Measurements from ENCODE around the gene NFATC2IP.

NFATC2IP gene

GRCh38 chr16:28950648-28951409, at the start of gene NFATC2IP:
Gene NFATC2IP (plus strand): TSS chr16:28950937. CDS start chr16:28951012, 75 bp downstream.
- peak; percentile 100 for DNase-seq (ENCODE audit: low read depth)

DNA sequence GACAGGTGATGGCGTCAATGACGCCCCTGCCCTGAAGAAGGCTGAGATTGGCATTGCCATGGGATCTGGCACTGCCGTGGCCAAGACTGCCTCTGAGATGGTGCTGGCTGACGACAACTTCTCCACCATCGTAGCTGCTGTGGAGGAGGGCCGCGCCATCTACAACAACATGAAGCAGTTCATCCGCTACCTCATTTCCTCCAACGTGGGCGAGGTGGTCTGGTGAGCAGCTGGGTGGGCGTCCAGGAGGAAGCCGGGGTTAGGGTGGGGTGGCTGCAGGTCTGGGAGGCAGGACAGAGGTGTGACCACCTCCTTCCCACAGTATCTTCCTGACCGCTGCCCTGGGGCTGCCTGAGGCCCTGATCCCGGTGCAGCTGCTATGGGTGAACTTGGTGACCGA, 48.9 kb upstream of the NFATC2IP start:
- no peak for DNase-seq (ENCODE audit: low read depth)

- DNase-seq (ENCODE audit: low read depth): no peak
Measured at GRCh38 chr16:28902909-28903308, 47.8 kb upstream of the NFATC2IP start.

- DNase-seq (ENCODE audit: low read depth): no peak
Measured at GRCh38 chr16:28903344-28904042, 47.2 kb upstream of the NFATC2IP start.

DNA sequence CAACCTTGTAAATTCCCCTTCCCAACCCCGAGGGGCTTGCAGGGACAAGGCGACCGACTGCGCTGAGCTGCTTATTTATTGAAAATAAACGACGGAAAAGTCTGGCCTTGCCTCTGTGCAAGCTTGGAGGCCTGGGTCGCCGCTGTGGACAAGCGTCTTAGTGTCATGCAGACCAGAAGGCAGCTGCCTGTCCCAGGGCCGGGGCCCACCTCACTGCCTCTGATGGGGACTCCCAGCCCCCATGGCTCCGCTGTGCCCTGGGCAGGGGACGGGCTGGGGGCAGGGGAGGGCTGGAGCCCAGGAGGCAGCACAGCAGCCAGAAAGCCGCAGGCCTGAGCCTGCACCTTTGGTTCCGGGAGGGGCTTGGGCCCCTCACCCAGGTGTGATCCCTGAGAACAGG, 46.4 kb upstream of the NFATC2IP start:
- no peak for DNase-seq (ENCODE audit: low read depth)

DNA sequence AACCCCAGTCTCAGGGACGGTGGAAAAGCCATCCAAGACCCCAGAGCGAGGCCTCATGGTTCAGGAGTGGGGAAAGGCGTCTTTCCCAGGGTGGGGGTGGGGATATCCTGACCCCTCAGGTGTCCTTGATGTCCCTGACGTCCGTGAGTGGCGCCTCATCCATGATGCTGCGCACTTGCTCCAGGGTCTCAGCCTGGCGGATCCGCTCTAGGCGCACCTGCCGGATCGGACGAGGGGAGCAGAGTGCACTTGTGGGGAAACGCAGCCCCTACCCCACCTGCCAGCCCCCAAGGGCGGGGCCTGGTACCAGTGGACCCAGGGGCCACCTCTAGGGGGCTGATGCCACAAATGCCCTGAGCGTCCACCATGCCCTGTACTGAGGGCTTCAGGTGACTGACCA, 45.9 kb upstream of the NFATC2IP start:
- DNase-seq (ENCODE audit: low read depth): no peak

DNA sequence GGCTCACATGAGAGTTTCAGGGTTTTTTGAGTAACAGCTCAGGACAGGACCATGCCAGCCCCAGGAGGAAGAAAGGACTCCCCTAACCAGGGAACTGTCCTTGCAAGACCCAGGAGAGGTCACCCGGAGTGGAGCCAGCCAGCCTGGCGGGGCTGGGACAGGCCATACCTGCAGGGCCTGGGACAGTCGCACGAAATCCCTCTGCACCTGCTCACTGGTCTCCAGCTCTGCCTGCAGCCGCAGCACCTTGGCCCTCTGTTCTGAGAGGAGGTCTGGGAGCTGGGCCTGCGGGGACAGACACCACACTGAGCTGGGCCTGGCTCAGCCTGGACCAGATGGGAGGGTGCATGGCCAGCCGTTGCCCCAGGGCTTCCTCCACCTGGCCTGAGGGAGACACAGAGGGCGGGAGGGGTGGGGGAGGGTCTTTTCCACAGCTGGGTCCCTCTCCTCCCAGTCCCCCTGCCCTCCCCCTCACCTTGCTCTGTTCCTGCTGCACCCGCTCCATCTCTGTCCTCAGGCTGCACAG, 45.4 kb upstream of the NFATC2IP start:
- DNase-seq (ENCODE audit: low read depth): no peak

DNA sequence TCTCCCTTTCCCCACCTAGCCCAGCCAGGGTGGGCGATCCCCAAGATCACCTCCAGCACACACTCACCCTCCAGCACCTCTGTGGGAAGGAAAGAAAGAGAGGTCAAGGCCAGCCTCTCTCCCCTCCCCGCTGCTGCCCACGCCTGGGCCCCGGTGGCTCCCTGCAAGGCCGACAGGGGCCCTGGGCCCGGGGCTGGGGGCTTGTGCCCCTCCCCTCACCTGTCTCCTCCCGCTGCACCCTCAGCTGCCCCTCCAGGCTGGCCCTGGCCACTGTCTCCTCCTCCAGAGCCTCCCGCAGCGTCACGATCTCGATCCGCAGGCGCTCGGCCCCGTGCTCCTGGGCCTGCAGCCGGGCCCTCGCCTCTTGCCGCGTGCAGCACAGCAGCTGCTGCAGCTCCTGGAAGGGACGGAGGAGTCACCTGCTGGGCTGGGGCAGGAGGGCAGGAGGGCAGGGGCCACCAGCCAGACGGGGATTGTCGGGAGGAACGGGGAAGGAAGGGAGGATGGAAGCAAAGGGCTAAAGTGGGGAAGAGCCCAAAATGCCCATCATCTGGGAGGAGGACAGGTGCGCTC, 44.9 kb upstream of the NFATC2IP start:
- DNase-seq (ENCODE audit: low read depth): no peak

GRCh38 chr16:28910086-28911031, 40.4 kb upstream of the NFATC2IP start:
- peak; percentile 47 for DNase-seq (ENCODE audit: low read depth)

- DNase-seq (ENCODE audit: low read depth): no peak
Measured at GRCh38 chr16:28912558-28912957, 38.2 kb upstream of the NFATC2IP start.

DNA sequence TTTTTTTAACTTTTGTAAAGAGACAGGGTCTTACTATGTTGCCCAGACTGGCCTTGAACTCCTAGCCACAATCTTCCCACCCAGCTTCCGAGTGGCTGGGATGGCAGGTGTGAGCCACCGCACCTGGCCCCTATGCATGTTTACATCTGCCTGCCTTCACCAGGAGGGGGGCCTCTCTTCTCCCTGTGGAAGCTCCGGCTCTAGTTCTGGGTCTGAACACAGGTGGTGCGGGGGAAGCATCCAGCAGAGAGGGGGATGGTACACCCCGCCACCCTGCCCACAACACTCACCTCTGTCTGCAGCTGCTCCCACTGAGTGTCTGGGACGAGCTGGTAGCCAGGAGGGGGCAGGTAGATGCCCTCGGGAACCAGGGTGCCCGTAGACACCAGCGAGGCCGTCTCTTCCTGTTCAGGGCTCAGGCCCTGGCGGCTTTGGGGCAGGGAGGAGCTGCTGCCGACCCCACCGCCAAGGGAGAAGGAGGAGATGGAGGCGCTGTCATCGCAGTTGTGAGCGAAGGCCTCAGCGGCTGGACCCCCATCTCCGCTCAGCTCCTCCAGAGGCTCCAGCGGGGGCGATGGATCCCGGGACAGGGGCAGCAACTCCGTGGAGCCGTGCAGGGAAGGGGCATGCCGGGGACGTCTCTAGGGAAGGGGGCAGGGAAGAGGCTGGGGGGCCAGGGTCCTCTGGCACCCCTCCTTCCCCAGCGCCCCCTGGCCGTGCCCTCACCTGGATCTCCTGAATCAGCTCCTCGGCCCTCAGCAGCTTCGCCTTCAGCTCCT, 36.6 kb upstream of the NFATC2IP start:
- no peak for DNase-seq (ENCODE audit: low read depth)

DNA sequence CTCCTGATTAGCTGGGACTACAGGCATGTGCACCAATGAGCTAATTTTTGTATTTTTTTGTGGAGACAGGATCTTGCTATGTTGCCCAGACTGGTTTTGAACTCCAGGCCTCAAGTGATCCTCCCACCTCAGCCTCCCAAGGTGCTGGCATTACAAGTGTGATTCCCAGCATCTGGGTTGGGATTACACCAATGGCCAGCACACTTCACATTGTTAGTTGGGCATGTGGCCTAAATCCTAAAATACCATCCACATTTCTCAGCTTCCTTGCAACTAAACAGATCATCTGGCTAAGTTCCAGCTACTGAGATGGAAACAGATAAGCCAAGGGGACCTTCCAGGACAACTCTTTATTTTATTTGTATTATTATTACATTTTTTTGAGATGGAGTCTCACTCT, 35.6 kb upstream of the NFATC2IP start:
- peak; percentile 78 for DNase-seq (ENCODE audit: low read depth)

DNA sequence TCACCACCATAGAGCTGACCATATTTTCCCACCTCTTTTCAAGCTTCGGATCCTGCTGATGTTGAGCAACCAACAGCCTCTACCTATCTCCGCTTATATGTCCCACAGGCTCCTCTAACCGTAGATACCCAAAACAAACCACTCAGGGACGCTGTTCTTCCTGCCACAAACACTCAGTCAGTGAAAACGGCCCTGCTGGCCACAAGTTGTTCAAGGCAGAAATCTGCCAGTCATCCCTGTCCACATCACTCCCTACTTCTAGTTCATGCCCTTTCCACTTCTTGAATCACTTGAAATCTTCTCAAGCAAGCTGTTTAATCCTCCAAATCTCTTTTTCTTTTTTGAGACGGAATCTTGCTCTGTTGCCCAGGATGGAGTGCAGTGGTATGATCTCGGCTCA, 33.6 kb upstream of the NFATC2IP start:
- DNase-seq (ENCODE audit: low read depth): no peak

GRCh38 chr16:28918698-28919097, 32.0 kb upstream of the NFATC2IP start:
- DNase-seq (ENCODE audit: low read depth): no peak

- DNase-seq (ENCODE audit: low read depth): no peak
Measured at GRCh38 chr16:28923231-28923587, 27.5 kb upstream of the NFATC2IP start.

- no peak for DNase-seq (ENCODE audit: low read depth)
Measured at GRCh38 chr16:28923652-28924398, 26.9 kb upstream of the NFATC2IP start.

DNA sequence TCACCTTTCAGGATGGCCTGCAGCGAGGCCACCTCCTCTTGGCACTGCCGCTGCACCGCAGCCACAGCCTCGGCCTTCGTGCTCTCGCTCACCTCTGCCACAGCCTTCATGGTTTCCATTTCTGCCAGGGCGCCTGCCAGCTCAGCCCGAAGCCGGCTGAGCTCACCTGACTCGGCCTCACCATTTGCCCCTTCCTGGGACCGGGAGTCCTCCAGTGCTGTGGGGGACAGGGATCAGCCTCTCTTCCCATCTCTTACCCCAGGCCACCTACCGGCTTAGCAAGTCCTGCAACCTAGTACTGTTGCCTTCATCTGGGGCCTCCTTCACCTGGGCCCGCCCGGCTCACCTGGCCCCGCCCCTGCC, 26.4 kb upstream of the NFATC2IP start:
- DNase-seq (ENCODE audit: low read depth): no peak

GRCh38 chr16:28924762-28925385, 25.9 kb upstream of the NFATC2IP start, which contains the start of gene RABEP2:
Gene RABEP2 (minus strand): TSS chr16:28925238. CDS start chr16:28925163, 75 bp downstream.
- DNase-seq (ENCODE audit: low read depth): peak; percentile 91

DNA sequence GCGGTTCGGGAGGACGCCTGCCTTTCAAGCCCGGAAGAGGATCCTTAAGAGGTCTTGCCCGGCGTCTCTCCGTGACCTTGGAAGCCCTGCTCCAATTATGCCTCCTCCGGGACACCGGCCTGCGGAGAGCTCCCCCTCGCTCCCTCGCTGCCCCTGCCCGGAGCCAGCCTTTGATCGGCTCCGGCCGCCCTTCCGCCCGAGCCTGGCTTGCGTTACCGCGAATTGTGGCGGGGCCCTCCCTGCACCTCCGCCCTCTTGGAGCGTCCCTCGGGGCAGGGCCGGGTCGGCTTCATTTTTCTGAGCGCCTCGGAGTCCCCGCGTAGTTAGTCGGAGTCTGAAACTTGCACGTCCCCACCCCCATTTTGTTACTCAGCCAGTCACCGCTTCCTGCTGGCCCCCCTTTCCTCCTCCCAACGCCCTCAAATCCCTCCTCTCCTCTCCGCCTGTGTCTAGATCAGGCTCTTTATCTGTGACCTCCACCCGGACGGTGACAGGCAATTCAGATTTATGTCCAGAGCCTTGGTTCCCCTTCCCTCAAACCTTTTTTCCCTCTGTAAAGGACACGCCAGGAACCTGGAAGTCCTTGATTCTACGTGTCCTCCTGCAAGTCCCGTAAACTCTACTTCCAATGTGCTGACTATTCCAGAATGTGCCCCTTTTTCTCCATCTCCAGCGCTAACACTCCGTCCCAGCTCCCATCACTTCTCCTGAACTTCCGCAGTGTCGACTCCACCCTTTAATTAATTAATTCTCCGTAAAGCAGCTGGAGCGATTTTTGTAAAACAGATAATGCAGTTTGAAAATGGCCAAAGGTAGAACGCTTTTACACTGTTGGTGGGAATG, 25.1 kb upstream of the NFATC2IP start:
- DNase-seq (ENCODE audit: low read depth): peak; percentile 84

Data from ELR (cell line).